NCI-H1694 (cell line): ENCODE results near the gene LOXHD1.

Source experiments
- DNase-seq: peaks from one replicate; lab custom pipeline; 2025; lab: John Stamatoyannopoulos, UW

The LOXHD1 gene

GRCh38 chr18:46541626-46542189, 115.3 kb downstream of the LOXHD1 start:
- no peak for DNase-seq

GRCh38 chr18:46538376-46538775, 118.6 kb downstream of the LOXHD1 start:
- DNase-seq = no peak

GRCh38 chr18:46536215-46536874, 120.7 kb downstream of the LOXHD1 start:
- no peak for DNase-seq

DNA sequence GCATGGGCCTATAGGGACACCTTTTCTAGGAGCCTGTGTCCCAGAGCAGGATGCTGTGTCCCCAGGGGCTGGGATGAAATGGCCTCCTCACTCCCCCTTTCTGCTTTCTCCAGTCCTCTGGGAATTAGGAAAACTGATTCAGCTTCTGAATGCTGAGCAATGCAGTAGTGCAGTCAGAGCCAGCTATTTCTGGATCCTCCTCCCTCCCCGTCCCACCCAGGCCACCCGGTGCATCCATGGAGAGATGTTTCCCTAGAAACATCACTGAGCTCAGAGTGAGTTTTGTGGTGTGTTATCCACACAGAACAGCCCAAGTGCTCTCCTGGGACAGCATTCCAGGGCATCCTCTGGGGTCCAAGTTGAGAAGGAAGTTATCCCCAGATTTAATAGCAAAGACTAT, 125.5 kb downstream of the LOXHD1 start:
- no peak for DNase-seq

- no peak for DNase-seq
These were observed 129.0 kb downstream of the LOXHD1 start for GRCh38 chr18:46528037-46528436.

DNA sequence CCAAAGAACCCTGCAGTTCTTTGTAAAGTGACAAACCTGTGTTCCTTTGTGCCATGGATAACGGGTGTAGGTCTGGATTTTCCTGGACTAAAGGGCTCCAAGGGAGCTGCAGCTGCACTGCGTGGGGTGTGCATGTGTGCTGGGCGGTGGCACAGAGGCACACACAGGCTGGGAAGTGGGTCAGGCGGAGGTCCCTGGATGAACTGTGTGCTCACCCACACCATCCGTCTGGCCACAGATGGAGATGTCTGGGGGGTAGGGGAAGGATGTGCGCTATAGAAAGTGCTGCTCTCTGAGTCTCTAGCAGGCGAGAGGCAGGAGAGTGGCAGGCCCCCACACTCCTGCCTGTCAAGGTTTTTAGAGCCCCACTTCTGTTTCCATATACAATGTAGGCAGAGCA, 137.2 kb downstream of the LOXHD1 start:
- DNase-seq = no peak

DNA sequence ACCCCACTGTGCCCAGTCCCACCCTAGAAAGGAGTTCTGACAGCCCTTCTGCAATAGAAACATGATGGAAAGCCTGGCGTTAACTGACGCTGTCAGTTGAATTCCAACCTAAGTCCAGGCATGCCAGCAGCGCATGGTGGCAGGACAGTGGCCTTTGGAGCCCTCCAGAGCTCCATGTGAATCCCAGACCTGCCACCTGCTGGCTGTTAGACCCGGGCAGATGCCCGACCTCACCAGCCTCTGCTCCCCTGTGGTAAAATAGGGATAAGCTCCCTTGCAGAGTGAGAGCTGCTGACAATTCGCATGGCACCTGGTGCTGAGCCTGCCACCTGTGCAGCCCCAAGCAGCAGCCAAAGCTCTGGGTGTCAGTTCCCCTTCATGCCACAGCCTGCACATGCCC, 138.6 kb downstream of the LOXHD1 start:
- no peak for DNase-seq

DNA sequence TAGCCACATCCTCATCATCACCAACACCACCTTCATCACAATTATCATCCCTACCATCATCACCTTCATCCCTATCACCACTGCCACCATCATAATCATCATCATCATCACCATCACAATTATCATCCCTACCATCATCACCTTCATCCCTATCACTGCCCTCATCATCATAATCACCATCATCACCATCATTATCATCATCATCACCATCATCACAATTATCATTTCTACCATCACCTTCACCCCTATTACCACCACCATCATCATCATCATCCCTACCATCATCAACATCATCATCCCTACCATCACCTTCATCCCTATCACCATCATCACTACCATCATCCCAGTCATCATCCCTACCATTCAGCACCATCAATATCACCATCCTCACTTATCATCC, 140.5 kb downstream of the LOXHD1 start:
- no peak for DNase-seq

GRCh38 chr18:46510386-46510785, 146.6 kb downstream of the LOXHD1 start:
- DNase-seq = no peak

DNA sequence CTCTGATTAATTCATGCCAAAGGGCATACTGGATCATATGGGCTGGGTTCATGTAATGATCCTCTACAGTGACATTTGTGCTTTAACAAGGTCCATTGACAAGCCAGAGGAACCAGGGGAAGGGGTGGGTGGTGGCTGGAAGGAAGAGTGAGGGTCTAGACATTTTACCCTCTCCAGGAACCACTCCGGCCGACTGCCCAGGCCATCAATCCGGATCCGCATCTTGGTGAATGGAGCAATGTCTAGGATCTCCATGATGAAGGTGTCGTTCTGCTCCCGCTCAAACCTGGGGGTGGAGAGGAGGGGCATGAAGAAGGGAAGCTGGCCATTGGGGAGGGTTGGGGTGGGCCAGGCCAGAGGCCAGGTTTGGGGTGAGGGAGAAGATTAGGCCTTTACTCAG, 147.5 kb downstream of the LOXHD1 start:
- no peak for DNase-seq

DNA sequence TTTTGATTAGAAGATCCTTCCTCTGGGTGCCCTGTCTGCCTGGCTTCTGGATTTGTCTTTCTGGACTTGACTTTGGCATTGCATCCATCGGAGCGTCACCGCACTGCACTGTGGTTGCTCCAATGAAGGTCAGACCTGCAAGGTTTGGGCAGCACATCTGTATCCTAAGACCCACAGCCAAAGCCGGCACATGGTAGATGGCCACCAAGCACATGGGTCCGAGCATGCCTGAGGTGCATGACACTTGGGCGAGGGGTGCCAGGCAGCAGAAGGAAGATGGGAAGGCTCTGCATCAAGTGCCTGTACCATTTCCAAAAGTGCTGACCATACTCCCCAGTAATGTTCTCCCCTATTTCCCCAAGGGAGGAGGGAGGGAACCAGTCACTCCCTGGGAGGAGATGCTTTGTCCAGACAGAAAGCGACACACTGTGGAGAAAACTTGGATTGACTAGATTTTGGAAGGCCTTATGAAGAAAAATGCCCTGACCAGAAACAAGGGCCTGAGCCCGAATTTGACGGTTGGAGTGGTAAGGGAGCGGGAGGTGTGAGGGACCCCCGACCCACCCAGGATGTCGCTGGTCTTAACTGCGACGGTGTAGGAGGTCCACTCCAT, 149.9 kb downstream of the LOXHD1 start:
- DNase-seq = no peak

DNA sequence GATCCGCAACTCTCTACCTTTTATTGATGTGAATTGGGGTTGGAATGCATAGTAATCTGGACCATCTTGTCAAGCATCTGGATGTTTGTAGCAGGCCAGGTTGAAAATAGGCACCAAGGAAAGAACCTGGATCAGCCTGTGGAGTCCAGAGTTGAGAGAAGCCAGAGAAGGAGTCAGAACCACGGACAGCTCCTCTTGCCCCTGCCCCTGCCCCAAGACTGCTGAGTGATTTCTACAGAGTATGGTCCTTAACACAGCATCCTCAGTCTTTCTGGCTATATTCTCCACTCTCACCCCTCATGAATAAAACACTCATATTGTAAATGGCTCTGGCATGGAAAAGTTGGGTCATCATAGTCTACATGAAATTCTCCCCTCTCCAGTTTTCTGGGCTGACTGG, 154.6 kb downstream of the LOXHD1 start:
- DNase-seq = no peak

DNA sequence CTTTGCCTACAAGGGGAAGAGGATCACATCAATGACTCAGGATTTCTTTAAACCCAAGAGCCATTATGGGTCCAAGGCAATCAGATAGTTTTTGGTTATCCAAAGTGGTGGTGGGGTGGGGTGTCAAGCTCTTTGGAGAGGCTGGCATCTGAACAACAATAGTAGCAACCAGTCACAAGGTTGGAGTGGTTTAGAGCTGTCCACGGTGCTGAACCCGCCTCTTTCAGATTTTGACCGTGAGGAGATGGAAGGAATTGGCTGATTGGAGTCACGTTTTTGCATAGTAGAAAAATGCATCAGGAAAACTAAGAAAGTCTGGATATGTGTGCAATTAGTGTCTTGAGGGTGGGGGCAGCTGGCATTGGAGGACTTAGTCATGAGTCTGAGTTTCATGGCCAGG, 159.9 kb downstream of the LOXHD1 start:
- no peak for DNase-seq

GRCh38 chr18:46488471-46489213, 168.4 kb downstream of the LOXHD1 start:
- DNase-seq = peak; percentile 12

GRCh38 chr18:46485675-46486194, 171.3 kb downstream of the LOXHD1 start:
- DNase-seq = no peak

- DNase-seq = no peak
These were observed 172.0 kb downstream of the LOXHD1 start for GRCh38 chr18:46484971-46485370.

DNA sequence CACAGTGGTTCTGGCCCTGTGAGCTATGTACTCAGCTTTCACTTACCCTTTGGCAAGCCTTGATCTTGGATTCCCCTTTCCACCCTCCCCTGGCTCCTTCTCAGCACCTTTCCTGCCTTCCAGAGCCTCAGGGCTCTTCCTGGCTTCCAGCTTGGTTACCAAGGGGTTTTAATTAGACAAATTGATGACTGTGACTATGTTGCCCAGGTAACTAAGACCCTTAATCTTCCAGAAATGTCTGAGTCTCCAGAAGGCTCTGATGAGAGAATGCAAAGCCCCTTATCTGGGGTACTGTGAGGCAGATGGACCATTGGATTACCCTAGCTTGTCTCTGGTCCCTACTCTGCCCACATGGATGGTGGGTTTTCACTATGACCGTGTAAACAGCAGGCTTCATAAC, 174.2 kb downstream of the LOXHD1 start:
- DNase-seq = no peak

DNA sequence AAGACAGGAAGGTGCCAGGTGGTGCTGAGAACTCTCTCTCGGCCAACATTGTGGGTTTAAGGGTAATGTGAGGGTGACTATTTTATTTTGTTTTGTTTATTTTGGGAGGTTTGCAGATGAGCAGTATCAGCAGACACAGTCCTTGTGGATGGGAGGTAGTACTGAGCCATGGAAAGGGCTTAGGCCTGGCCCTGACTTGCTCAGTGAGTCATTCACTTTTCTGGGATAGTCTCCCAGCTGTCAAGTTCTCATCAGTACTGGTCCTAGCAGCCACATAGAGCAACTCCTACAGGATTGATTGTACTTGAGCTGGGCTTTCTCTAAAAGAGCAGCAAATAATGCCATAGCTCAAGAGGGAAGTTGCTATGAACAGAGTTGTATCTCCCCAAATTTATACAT, 175.2 kb downstream of the LOXHD1 start:
- peak; percentile 21 for DNase-seq

DNA sequence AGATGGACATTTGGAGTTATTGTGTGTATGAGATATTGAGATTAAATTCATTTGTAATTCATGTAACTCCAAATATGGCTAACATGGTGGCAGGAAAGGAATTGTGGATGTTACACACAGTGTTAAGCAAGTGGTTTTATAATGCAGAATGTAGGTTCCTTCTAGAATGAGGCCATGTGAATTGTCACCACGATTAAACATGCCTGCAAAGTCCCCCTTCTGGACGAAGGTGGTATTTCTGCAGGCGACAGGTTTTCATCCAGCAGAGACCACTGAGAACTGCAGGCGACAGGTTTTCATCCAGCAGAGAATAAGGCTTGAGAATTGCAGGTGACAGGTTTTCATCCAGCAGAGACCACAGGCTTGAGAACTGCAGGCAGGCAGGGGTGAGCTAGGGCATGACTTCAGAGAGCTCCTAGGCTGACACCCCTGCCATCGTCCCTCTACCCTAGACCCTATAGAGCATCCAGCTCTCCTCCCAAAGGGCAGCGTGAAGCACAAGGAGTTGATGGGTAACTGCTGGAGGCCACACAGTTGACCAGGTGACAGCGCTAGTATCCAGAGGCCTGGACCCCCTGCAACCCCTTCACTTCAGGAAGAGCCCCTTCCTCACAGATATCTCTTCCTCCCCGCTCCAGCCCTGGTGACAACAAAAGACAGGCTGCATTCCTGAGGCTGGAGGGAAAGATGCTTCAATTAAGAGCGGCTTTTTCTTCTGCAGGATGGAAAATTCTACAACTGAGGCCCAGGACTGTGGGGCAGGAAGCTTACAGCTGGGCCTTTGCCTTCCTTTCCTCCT, 175.8 kb downstream of the LOXHD1 start:
- peak; percentile 51 for DNase-seq

DNA sequence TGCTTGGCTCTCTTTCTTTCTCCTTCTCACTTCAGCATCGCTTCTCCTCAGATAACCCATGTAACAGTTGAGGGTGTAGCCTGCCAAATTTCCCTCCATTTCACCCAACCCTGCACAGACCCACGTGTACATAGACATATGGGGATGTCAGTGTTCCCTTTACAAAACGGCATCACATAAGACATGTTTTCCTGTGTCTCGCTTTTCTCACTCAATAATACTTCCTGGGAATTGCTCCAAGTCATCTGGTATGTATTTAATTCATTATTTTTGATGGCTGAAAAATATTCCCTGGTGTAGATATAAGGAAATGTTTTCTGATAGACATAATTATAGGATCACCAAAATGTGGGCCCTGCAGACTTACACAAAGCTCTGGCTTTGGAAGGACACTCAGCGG, 176.8 kb downstream of the LOXHD1 start:
- DNase-seq = peak; percentile 93

- no peak for DNase-seq
These were observed 178.2 kb downstream of the LOXHD1 start for GRCh38 chr18:46478796-46479195.

- no peak for DNase-seq
These were observed 179.5 kb downstream of the LOXHD1 start for GRCh38 chr18:46477425-46478011.
